ENCODE data around the gene SLCO4A1.
A peak's percentile ranks its signal among the peaks of the same experiment; 100 is the strongest.

Gene SLCO4A1

DNA sequence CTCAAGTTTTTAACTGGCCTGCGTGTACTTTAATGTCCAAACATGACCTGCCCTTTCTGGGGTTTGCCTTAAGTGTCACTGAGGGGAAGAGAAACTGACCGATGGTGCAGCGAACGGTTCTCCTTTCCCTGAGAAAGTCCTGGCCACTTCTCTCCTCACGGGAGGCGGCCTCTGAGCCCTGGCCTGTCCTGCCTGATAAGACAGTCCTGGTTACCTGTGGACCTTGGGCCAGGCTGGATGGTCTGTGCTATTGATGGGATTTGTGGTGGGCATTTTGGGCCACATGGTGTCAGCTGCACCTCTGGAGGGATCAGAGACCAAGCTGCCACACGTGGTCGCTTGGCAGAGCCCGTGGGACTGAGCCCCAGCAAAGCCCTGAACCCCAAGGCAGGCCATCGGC lies 54.7 kb downstream of the SLCO4A1 start:
- H3K4me3 ChIP-seq (ENCODE audit: low read depth, low read length) = no peak overlapping the region

DNA sequence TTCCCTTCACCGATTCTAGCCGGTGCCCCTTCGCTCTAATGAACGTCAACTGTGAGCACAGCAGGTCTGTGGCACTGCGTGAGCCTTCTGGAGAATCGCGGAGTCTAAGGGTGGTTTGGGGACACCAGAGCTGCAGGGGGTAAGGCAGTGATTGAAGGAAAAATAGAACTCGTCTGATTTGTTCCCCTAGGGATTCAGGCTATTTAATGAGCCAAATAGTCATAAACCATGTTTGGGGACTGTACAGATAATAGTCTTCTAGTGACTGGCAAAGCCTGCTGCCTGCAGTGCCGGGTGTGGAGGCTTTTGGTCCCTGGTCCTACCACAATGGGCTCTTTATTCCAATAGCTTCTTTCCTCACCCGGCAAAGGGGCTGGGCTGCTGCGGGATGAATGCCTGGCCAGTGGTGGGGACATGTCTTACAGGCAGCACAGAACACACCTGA lies 55.2 kb downstream of the SLCO4A1 start:
- H3K4me3 ChIP-seq (ENCODE audit: low read depth, low read length) = no peak overlapping the region

DNA sequence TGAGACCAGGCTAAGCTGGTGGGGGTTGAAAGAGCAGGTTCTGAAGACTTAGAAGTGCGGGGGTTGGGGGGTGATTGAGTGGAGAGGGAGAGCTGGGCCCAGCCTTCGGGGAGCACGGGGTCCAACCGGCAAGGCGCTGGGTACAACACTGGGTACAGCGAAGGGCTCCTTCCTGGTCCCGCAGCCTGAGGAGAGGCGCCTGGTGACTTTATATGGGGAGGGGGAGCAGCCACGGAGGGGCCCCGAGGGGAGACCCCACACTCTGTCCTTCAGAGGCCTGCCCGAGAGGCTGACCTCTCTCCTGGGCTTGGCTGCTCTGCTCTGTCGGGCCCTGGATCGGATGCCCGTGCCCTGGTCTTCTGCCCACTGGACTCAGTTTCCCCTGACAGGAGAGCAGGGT lies 55.9 kb downstream of the SLCO4A1 start:
- H3K4me3 ChIP-seq (ENCODE audit: low read depth, low read length) = no peak overlapping the region

DNA sequence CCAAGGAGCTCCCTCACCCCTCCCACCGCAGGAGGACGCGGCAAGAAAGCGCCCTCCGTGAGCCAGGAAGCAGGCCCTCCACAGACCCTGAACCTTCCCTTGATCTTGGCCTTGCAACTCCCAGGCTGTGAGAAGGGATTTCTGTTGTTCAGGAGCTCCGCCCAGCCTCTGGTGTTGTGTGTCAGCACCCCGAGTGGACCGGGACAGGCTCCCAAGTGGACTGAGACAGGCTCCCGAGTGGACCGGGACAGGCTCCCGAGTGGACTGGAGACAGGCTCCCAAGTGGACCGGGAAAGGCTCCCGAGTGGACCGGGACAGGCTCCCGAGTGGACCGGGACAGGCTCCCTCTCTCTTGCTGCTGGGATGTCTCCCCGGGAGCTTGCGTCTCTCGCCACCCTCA lies 57.0 kb downstream of the SLCO4A1 start:
- H3K4me3 ChIP-seq (ENCODE audit: low read depth, low read length) = no peak overlapping the region

DNA sequence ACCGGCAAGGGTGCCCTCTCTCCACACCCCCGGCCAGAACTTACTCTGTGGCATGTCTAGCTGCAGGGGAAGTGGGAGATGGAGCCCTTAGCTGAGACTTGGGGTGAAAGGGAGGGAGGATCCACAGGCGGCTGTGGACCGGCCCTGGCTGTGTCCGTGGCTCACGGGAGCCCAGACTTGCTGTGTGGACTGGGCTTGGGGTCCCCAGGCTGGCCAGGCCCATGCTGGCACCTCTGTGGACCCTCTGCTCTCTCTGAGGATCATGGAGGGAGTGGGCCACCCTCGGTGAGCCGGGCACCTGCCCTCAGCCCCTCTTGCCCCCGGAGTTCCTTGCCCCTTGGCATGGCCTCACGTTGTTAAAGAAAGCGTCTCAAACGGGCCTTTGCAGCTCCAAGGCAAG lies 57.4 kb downstream of the SLCO4A1 start:
- no peak overlapping the region for H3K4me3 ChIP-seq (ENCODE audit: low read depth, low read length)

DNA sequence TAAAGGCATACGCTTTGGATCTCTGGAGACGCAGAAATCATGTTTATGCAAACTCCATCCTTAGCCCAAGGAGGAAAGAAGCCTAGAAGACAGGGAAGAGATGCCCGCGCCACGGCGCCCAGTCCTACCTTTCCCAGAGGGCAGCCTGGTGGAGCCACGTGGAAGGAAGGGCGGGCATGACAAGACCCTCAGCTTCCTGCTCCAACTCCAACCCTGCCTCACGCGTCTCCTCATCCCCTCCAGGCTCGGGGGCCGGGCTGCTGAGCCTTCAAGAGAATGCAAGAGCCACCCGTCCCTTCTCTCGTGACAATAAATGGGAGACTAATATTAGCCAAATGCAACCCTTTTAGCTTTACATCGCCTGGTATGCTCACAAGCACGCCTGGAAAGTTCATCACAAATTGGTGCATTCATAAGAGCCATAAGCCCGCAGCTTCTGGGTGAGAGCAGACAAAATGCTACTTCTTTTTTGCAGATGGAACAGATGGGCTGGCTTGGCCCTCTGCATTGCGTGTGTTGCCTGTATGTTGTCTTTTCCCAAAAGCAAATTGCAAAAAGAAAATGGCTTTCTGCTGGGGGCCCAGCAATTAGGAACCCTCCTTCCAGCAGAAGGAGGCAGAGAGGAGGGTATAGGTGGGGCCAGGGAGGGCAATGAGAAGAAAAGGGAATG lies 58.1 kb downstream of the SLCO4A1 start:
- no peak overlapping the region for H3K4me3 ChIP-seq (ENCODE audit: low read depth, low read length)

DNA sequence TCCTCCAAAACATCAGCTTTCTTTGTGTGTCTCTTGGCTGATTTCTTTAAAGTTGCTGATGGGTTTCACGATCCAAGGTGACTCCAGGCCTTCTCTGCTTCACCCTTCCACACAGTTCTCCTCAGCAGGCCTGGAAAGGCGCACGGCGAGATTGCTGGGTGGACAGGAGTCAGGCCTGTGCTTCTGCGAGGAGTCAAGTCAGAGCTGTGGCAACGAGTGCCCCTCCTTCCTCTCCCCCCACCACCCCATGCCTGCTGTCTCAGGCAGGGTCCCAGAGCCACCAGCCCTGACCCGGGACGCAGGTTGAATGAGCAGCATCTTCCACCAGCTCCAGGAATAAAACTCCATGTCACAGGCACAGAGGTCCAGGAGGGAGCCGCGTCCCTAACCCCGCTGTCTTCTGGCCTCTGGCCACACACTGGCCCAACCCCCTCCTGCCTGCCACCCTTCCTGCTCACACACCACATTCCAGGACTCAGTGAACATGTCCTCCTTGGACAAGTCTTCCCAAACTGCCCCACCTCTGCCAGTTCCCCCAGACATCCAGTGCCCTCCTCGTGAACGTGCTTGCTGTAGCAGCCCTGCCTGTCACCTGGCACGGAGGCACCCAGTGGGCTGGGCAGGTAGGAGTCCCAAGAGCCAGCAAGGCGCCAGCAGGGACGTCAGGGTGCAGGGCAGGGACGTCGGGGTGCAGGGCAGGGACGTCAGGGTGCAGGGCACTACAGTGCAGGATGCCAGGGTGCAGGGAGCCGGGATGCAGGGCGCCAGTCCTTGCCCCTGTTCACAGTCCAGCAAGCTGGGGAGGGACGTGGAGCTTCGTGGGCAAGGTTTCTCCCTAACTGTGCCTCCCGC lies 59.1 kb downstream of the SLCO4A1 start:
- H3K4me3 ChIP-seq (ENCODE audit: low read depth, low read length) = no peak overlapping the region

DNA sequence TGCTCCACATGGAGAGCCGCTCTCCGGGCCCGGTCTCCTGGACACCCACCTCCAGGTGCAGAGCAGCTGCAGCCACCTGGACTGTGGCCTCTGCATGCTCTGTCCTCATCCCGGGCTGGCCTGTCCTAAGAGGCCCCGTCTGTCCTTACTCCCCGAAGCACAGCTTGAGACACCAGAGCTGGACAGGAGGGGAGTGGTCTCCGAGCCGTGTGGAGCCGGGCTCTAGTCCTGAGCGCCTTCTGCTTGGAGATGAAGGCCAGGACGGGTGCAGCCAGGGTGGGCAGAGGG lies 59.7 kb downstream of the SLCO4A1 start:
- H3K4me3 ChIP-seq (ENCODE audit: low read depth, low read length) = no peak overlapping the region

DNA sequence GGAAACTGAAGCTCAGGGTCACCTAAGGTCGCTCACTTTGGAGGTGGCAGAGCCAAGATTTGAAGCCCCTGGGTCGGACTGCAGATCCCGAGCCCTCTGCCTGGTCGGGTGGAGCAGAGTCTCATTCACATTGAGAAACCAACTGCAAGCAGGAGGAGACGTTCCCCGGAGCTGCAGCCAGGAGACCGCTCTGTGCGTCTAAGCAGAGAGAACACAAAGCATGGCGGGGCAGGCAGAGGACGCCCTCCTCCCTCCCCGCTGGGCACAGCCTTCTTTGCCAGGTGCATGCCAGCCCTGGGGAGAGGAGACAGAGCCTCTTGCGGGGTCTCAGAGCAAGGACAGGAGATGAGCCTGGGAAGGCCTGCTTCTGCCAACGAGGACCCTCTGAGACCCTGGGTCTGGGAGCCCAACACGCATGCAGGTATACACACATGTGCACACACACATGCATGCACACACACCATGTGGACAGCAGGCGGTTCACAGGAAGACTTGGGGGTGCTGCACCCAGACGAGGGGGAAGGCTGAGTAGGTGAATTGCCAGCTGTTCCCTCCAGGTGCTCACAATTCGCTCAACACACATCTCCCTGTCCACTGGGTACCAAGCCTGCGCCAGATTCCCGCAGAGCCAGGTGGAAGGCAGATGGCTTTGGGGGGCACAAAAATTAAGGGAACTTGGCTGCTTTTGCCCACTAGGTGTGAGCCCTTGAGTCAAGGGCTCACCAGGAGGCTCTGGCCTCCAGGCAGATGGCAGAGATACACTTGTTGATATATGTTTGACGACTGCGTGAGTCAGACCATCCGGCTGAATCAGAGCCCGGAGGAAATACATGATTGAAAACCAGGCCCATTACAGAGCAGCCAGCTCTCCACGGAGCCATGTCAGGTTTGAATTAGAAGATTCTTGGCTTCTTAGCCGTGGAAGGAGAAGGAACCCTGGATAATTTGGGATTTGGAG lies 60.9 kb downstream of the SLCO4A1 start:
- H3K4me3 ChIP-seq (ENCODE audit: low read depth, low read length) = no peak overlapping the region

DNA sequence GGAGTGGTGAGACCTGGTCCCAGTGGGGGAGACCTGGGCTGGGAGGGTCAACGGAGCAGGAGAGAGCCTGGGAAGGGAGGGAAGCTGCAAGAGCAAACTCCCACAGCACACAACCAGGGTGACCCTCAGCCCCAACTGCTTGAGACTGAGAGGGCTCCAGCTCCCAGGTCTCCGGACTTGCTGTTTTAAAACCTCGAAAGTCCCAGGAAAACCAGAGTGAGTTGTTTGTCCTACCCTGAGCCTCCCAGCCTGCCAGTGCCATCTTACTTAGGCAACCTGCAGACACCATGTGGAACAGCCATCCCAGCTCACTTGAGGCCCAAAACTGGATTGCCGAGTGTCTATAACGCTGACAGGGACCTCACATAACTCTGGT lies 61.5 kb downstream of the SLCO4A1 start:
- no peak overlapping the region for H3K4me3 ChIP-seq (ENCODE audit: low read depth, low read length)

DNA sequence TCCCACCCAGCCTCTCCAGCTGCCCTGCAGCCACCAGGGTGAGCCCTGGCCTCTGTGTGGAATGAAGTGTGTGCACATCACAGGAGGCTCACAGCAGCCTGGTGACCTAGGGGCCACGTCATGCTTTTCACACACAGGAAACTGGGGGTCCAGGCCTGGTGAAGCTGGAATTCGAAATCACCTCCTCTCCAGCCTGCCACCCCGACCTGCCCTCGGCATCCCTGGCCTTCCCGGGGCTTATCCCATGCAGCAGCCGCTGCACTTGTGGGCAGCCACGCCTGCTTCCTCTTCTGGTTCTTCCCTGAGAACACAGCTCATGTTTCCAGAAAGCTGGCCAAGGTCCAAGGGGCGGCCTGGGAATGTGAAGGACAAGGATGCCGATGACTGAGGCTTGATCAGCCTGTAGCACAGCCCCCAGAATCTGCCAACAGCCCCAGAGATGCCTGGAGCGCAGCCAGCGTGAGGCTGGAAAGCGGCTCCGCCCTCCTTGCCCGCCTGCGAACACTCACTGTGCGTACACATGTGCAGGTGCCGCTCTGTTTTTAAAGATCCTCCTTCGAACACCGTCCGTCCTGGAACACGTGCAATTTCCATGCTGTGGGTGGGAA lies 62.1 kb downstream of the SLCO4A1 start:
- H3K4me3 ChIP-seq (ENCODE audit: low read depth, low read length) = no peak overlapping the region

DNA sequence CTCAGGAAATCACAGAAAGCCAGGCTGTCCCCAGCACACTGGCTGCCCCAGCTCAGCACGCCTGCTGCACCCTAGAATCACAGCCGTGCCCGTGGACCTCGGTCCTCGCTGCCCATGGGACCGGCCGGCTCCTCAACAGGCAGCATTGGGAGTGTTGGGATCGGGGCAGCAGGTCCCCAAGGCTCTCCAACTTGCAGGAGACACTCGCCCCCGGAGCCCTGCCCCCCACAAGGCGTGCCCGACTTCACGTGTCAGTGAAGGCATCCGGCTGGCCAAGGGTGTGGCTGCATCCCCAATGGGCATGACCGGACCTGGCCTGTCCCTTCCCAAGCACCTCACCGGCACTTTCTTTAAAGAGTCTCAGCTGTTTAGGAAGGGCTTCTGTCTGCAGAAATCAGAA lies 63.3 kb downstream of the SLCO4A1 start:
- H3K4me3 ChIP-seq (ENCODE audit: low read depth, low read length) = no peak overlapping the region

DNA sequence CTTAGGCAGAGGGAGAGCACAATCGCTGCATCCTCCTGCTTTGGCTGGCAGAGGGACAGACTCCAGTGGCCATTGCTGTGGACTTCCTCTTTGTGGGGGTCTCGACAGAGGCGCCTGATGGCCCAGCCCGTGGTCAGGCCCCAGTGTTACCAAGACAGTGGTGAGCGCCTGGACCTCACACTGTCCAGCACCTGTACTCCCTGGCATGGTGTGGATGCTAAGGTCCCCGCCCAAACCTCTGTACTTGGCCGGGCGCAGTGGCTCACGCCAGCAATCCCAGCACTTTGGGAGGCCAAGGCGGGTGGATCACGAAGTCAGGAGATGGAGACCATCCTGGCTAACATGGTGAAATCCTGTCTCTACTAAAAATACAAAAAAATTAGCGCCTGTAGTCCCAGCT lies 64.0 kb downstream of the SLCO4A1 start:
- no peak overlapping the region for H3K4me3 ChIP-seq (ENCODE audit: low read depth, low read length)

DNA sequence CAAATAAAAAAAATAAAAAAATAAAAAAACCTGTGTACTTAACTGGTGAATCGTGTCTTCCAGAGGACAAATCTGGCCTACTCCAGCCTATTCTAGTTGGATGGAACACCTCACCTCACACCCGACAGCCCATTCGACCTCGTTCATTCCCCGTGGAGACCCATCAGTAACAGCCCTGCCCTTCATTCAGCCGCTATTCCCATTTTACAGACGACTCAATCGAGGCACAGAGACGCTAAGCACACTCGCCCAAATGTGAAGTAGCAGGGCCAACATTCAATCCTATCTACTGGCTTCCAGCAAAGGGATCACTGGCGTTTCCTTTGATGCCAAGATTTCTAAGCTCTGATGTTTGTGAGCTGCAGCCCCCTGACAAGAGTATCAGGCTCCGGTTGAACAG lies 64.6 kb downstream of the SLCO4A1 start:
- no peak overlapping the region for H3K4me3 ChIP-seq (ENCODE audit: low read depth, low read length)

DNA sequence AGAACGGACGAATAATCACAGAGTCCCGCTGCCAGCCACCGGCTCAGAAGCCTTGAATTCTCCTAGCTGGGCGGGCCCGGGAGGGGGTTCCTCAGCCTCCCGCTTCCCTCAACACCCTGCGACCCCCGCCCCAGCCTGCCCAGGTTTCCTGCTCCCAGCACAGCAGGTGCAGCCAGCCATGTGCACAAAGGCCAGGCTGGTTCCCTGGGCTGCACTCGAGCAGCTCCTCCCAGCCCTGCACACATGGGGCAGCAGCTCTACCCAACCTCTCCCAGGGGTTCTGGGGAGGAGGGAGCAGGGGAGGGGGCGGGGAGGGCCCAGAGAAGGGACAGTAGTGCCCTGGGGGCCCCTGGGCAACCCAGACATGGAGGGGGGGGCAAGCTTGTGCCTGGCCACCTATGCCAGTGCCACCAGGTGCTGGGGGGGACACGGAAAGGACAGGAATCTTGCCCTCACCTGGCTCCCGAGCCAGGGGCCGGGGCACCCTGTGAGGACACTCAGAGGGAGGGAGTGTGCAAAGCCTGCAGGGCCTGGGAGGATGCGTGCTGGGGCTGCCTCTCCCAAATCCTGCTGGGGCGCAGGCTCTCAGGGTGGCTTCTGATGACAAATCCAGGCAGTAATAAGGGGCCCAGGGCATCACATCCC lies 65.1 kb downstream of the SLCO4A1 start:
- H3K4me3 ChIP-seq (ENCODE audit: low read depth, low read length) = no peak overlapping the region

DNA sequence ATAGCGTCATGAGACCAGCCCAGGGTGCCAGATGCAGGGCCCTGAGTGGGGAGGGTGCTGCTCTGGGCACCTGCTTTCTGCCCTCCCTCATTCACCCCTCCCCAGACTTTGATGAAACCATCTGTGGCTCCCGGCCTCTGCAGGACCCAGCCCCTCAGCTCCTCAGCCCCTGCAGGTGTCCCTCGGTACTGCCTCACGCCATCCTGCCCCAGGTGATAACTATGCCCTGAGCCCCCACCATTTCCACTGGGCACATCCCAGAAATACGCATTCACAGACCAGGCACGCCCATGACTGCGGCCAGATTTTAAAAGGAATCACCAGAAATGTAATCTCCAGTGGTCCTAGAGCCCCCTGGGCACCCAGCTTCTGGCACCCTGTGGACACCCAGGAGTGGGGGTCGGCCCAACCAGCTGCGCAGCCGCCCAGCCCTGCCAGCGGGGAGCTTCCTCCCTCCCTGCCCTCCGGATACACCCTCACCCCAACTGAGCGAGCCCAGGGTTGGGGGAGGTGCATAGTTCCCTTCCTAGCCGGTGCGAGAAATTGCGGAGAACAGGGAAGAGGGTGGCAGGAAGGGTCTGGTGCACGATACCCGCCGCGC lies 65.7 kb downstream of the SLCO4A1 start:
- H3K4me3 ChIP-seq (ENCODE audit: low read depth, low read length) = peak overlapping the region; percentile 35

DNA sequence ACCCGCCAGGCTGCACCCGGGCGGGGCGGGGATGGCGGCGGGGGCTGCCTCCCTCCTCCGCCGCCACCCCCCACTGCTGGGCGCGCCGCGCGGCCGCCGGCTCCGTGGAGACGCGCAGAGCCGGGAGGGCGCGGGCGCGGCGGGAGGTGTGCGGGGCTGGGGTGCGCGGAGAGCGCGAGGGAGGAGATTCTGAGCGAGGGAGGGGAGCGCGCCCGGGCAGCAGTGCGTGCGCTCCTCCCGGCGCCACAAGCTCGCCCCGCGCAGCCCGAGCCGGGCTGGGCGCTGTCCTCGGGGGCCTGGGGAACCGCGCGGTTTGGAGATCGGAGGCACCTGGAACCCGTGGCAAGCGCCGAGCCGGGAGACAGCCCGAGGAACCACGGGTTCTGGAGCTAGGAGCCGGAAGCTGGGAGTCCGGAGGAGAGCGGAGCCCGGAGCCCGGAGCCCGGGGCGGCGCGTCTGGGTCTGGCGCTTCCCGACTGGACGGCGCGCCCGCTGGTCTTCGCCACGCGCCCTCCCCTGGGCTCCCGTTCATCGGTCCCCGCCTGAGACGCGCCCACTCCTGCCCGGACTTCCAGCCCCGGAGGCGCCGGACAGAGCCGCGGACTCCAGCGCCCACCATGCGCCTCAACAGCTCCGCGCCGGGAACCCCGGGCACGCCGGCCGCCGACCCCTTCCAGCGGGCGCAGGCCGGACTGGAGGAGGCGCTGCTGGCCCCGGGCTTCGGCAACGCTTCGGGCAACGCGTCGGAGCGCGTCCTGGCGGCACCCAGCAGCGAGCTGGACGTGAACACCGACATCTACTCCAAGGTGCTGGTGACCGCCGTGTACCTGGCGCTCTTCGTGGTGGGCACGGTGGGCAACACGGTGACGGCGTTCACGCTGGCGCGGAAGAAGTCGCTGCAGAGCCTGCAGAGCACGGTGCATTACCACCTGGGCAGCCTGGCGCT lies 66.6 kb downstream of the SLCO4A1 start, which contains the start of gene NTSR1:
NTSR1 (plus strand) TSS at position 246 of the 946 bp plus-strand sequence; CDS start at position 618, 372 bp downstream.
- peak within 1 kb of the TSS; percentile 35 for H3K4me3 ChIP-seq (ENCODE audit: low read depth, low read length)

DNA sequence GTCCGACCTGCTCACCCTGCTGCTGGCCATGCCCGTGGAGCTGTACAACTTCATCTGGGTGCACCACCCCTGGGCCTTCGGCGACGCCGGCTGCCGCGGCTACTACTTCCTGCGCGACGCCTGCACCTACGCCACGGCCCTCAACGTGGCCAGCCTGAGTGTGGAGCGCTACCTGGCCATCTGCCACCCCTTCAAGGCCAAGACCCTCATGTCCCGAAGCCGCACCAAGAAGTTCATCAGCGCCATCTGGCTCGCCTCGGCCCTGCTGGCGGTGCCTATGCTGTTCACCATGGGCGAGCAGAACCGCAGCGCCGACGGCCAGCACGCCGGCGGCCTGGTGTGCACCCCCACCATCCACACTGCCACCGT lies 67.2 kb downstream of the SLCO4A1 start:
- H3K4me3 ChIP-seq (ENCODE audit: low read depth, low read length) = no peak overlapping the region

DNA sequence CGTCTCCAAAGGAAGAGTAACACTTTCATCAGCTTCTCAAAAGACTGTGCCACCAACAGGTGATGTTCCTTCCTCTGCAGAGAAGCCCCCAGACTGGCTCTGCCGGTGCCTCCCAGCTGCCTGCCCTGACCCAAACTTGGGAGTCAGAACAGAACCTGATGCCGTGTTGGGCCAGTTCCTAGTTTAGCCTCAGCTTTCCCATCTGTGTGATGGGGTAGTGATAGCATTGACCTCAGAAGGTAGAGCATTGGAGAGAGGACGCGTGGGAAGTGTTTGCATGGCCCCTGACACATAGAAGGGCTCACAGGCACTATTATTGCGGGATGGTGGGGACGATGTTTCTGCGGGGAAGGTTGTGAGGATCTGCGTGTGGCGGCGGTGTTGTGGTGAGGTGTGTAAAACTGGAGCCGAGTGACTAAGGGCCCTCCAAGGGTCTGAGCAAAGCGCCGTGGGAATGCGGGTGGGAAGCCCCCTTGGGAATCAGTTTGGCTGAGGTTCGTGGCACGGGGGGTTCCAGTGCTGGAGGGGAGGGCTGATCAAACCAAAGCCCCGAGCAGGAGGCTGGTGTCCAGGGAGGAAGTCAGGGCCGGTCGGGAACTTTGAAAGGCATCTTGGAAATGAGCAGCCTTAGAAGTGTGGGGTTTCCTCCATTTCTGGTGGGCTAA lies 68.0 kb downstream of the SLCO4A1 start:
- no peak overlapping the region for H3K4me3 ChIP-seq (ENCODE audit: low read depth, low read length)

Data from iPS-11a (cell line).